HL-60 (cell line): ENCODE data around the gene PARVA.

Experiments used
- DNase-seq, 2 experiments: peaks; one replicate each; pipeline ENCODE4 v3.0.0-alpha.2; 2010 to 2020; ENCODE audit warnings: low read depth in 1 of 2, low spot score in 1 of 2
- H3K27ac ChIP-seq: fragments of 250-450 bp; sonication (Bioruptor Pico); replicated peaks from 2 replicates; pipeline ENCODE4 v1.5.1; 2020; ENCODE audit warnings: mild to moderate bottlenecking, moderate library complexity
- H3K27me3 ChIP-seq: fragments of 250-450 bp; sonication (Bioruptor Pico); 2 replicates; pipeline ENCODE4 v1.5.1; 2021; ENCODE audit warnings: mild to moderate bottlenecking, moderate library complexity; ENCODE audit not compliant: insufficient read depth, poor library complexity, severe bottlenecking
- H3K4me3 ChIP-seq: replicated peaks from 2 replicates; pipeline ENCODE4 v1.5.1; 2011; ENCODE audit warnings: mild to moderate bottlenecking, control low read depth, low read length; ENCODE audit not compliant: insufficient read depth
- CTCF ChIP-seq: IDR thresholded peaks from one replicate; pipeline ENCODE4 v1.5.1; 2011; ENCODE audit warnings: low read length, control low read depth, inconsistent platforms; ENCODE audit not compliant: insufficient read depth
- GABPA ChIP-seq: IDR thresholded peaks from 2 replicates; pipeline ENCODE4 v1.6.1; 2012; ENCODE audit warnings: low read depth
- POLR2AphosphoS5 ChIP-seq: IDR thresholded peaks from 2 replicates; pipeline ENCODE4 v1.6.1; 2012; ENCODE audit warnings: low read depth
- SPI1 ChIP-seq: IDR thresholded peaks from 2 replicates; pipeline ENCODE4 v1.6.1; 2012; ENCODE audit warnings: low read depth, mild to moderate bottlenecking, borderline replicate concordance
- long read RNA-seq: library from polyadenylated mRNA; unstranded; transcript quantifications from one replicate; pipeline ENCODE4 v2.0.0, GENCODE V29; 2020
- TF ChIP-seq, protein P1 (sequence below): IDR thresholded peaks from 2 replicates; pipeline ENCODE4 v1.6.1; 2012; ENCODE audit warnings: low read depth; ENCODE audit not compliant: insufficient replicate concordance

PARVA gene
- long read RNA-seq: 0 reads

GRCh38 chr11:12377106-12377823 is at the start of gene PARVA:
Gene PARVA, plus strand, starts transcription at chr11:12377571. Its CDS starts 77 bp downstream, at chr11:12377648.
- Histone ChIP-seq H3K27me3 (peaks cover 20% of the 10 kb centered on the region), H3K4me3 (no peak within 1 kb of the TSS), H3K27ac (no peak within 1 kb of the TSS)
- DNase-seq: no peak
- no peak for TF ChIP-seq POLR2AphosphoS5
- TF ChIP-seq CTCF: no peak
- no peak for TF ChIP-seq GABPA
- TF ChIP-seq SPI1: no peak
- TF ChIP-seq, protein P1, sequence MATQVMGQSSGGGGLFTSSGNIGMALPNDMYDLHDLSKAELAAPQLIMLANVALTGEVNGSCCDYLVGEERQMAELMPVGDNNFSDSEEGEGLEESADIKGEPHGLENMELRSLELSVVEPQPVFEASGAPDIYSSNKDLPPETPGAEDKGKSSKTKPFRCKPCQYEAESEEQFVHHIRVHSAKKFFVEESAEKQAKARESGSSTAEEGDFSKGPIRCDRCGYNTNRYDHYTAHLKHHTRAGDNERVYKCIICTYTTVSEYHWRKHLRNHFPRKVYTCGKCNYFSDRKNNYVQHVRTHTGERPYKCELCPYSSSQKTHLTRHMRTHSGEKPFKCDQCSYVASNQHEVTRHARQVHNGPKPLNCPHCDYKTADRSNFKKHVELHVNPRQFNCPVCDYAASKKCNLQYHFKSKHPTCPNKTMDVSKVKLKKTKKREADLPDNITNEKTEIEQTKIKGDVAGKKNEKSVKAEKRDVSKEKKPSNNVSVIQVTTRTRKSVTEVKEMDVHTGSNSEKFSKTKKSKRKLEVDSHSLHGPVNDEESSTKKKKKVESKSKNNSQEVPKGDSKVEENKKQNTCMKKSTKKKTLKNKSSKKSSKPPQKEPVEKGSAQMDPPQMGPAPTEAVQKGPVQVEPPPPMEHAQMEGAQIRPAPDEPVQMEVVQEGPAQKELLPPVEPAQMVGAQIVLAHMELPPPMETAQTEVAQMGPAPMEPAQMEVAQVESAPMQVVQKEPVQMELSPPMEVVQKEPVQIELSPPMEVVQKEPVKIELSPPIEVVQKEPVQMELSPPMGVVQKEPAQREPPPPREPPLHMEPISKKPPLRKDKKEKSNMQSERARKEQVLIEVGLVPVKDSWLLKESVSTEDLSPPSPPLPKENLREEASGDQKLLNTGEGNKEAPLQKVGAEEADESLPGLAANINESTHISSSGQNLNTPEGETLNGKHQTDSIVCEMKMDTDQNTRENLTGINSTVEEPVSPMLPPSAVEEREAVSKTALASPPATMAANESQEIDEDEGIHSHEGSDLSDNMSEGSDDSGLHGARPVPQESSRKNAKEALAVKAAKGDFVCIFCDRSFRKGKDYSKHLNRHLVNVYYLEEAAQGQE: no peak

- H3K27me3 ChIP-seq: no peaks in the 10 kb centered on the region
- DNase-seq: no peak
- TF ChIP-seq POLR2AphosphoS5 (no peak), GABPA (no peak), CTCF (no peak)
- TF ChIP-seq, protein P1: no peak
- no peak overlapping the region for H3K27ac ChIP-seq
- H3K4me3 ChIP-seq: no peak overlapping the region
Observed at GRCh38 chr11:12329169-12329568, 48.2 kb upstream of the PARVA start.

DNA sequence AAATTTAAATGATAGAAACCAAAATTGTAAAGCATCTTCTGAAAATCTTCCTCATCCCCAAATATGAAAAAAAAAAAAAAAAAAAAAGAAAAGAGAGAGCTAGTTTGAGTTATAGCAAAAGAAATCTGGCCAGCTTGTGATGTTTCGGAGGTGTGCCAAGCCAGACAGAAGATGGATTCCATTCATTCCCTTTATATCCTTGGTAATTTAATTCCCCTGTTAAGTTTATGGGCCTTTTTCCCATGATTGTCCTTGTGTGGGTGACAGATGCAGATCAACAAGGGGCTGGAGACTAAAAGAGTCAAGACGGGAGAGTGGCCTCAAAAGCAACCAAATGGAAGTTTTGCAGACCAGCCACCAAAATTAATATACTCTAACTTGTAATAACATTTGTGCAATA is 47.6 kb upstream of the PARVA start:
- TF ChIP-seq, protein P1: no peak
- no peak for TF ChIP-seq POLR2AphosphoS5
- no peak for TF ChIP-seq CTCF
- no peak for TF ChIP-seq GABPA
- TF ChIP-seq SPI1: no peak
- Histone ChIP-seq H3K27me3 (no peaks in the 10 kb centered on the region), H3K27ac (no peak overlapping the region), H3K4me3 (no peak overlapping the region)
- no peak for DNase-seq
